ACHN (cell line): ENCODE results near the gene DOLK.

Source experiments
- DNase-seq: peaks from one replicate; pipeline ENCODE4 v3.0.0-alpha.2; 2015
- in situ Hi-C: cut with HindIII; loops from 2 replicates; pipeline ENCODE4 v1.10.0; 2017; ENCODE audit warnings: low sequenced_read_pairs, low pct_ligation_motif_present, low pct_unique_long_range_greater_than_20kb

Gene DOLK

DNA sequence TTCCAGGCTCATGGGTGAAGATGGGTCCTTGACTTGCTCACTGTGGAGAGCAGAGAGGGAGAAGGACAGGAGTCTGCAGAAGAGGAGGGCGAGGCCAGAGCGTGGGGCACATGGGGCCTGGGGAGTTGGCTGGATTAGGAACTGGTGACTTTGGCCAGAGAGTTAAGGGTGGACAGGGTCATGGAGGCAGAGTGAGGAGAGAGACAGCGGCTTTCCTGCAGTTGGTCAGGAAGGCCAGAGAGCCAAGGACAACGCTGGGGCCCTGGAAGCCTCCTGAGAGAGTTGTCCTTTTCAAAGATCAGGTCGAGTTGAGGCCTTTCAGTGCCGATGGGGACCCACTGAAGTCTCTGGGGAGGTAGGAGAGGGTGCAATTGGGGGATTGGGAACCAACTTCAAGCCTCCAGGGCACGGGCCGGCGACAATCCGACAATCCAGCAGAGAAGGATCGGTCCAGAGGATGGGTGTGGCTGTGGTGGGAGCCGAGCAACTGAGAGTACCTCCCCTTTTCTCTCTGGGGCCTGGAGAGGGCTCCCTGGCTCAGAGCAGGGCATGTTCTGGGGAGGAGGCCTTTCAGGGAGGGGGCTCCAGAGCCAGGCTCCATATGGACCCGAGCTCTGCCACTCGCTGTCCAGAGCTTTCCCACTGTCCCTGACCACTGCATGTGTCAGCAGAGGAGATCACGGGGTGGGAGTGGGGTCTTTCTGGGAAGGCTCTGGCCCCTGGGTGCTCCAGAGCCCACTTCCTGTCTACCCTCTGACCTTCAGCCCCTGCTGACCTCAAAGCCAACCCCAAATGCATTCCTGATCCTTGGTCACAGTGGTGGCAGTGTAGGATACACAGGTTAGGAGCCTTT is 34.1 kb downstream of the DOLK start:
- in situ Hi-C loops = no loop called here
- no peak for DNase-seq

DNA sequence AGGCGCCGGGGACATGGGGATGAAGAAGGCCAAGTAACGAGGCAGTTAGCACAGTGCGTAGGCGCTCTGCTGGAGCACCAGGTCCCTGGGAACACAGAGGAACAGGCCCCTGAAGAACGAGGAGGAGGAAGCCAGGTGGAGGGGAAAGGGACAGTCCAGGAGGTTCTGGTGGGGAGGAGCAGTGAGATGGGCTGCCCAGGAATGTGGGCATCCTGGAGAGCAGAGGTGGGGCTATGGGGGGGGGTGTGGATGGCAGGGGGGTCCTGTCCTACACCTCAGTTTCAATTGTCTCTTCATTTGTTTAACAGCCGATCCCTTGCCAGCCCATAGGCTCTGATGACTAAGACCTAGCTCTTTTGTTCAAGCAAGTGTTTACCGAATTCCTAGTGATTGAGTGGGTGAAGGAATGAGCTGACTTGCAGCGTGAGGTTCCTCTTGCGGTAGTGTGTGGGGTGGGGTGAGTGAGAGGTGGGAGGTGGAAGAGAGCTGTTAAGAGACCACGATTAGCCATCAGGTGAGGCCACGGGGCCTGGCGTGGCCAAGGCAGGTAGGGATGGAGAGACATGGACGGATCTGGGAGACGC is 35.0 kb downstream of the DOLK start:
- in situ Hi-C loops = no loop called here
- peak; percentile 62 for DNase-seq

GRCh38 chr9:128911529-128912035 is 35.8 kb downstream of the DOLK start:
- no peak for DNase-seq
- in situ Hi-C loops = no loop called here

DNA sequence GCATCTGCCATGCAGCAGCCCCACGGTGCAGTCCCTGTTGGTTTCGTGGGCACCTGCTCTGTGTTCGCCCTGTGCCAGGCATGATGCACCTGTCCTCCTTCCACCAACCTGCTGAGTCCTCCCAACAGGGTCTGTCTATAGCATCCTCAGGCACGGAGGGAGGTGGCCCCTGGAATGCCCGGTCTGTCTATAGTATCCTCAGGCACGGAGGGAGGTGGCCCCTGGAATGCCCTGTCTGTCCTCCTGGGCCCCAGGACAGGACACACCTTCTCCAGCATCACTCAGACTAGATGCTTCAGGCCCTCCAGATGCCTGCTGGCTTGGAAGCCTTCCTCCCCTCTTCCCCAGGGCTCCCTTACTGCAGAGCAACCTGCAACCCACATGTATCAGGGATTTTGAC is 36.5 kb downstream of the DOLK start:
- DNase-seq = no peak
- in situ Hi-C loops = no loop called here

DNA sequence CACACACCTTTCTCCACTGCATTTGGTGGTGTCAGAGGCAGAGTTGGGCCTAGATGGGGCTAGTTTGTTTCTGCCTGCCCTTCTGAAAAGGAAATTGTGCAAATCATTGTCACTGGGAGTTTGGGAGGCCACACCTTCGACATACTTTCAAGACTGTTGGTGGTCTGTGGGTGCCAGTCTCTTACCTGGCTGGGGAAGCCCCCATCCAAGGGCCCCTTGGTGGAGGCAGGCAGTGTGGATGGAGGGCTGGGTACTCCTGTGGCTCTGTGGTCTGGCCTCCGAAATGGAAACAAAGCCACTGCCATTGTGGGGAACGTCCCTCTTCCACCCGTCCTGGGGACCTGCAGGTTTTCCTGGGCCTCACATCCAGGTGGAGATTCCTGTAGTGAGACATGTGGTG is 37.5 kb downstream of the DOLK start:
- in situ Hi-C loops = no loop called here
- no peak for DNase-seq

- DNase-seq = no peak
- in situ Hi-C loops = no loop called here
These were observed 39.0 kb downstream of the DOLK start for GRCh38 chr9:128908372-128908771.

DNA sequence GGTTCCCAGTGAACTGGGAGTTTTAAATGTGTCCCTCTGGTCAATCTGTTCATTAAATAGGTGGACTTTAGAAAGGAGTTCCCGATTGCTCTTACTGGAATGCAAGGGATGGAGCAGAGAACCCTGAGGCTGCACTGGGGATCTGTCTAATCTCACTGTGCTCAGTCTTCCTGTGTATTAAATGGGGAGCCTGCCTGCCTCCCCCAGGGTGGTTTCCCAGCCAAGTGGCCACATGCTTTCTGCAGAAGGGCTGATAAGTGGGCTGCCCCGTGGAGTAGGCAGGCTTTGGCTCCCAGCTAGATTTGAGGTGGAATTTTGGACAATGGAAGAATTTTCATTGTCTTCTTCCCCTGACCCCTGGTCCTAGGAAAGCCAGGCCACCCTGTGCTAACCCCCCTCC is 40.7 kb downstream of the DOLK start:
- DNase-seq = no peak
- in situ Hi-C loops = no loop called here

DNA sequence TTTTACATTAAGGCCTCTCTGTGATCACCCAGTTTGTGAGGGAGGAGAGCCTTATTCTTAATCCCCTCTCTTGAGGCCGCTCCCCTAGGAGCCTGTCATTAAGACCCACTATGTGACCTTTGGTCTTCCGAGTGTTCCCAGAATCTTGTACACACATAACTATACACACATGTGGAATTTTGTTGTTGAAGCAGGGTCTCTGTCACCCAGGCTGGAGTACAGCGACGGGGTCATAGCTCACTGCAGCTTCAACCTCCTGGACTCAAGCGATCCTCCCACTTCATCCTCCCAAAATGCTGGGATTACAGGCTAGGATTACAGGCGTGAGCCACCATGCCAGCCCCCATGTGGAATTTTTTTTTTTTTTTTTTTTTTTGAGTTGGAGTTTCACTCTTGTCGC is 41.4 kb downstream of the DOLK start:
- in situ Hi-C loops = no loop called here
- DNase-seq = no peak

GRCh38 chr9:128903871-128904620 is 43.4 kb downstream of the DOLK start:
- in situ Hi-C loops = no loop called here
- DNase-seq = no peak

GRCh38 chr9:128903079-128903461 is 44.3 kb downstream of the DOLK start:
- no peak for DNase-seq
- in situ Hi-C loops = no loop called here

- DNase-seq = no peak
- in situ Hi-C loops = no loop called here
These were observed 44.9 kb downstream of the DOLK start for GRCh38 chr9:128902351-128903078.

DNA sequence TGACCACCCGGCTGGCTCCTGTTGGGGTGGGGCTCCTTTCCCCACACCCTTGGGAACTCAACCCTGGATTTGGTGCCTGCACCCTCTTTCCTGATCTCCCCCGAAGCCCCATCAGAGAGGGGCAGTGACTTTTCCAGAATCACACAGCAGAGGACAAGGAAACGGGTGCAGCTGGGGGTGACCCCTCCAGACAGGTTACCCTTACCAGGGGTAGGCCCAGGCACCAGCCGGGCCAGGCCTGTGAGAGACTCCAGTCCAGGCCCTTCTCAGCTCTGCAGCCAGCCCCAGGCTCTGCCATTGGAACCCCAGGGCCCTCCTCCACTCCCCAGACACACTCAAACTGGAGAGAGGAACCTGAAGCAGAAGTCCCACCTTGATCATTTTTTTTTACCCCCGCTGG is 45.6 kb downstream of the DOLK start:
- DNase-seq = no peak
- in situ Hi-C loops = no loop called here

- DNase-seq = no peak
- in situ Hi-C loops = no loop called here
These were observed 46.0 kb downstream of the DOLK start for GRCh38 chr9:128901379-128901778.

GRCh38 chr9:128899566-128900322 is 47.7 kb downstream of the DOLK start:
- DNase-seq = no peak
- in situ Hi-C loops = no loop called here

- DNase-seq = no peak
- in situ Hi-C loops = no loop called here
These were observed 48.4 kb downstream of the DOLK start for GRCh38 chr9:128898845-128899565.

- DNase-seq = no peak
- in situ Hi-C loops = no loop called here
These were observed 49.0 kb downstream of the DOLK start for GRCh38 chr9:128898382-128898781.

GRCh38 chr9:128895556-128895955 is 51.8 kb downstream of the DOLK start:
- in situ Hi-C loops = no loop called here
- no peak for DNase-seq
